Activated T-helper 1 cell treated with Interleukin-2 at 50 U/mL for 16 hours (primary cell): ENCODE results near the gene ASB2.

Source experiments
- DNase-seq: peaks from one replicate; pipeline ENCODE4 v3.0.0-alpha.2; 2020; ENCODE audit warnings: low read depth

The ASB2 gene

DNA sequence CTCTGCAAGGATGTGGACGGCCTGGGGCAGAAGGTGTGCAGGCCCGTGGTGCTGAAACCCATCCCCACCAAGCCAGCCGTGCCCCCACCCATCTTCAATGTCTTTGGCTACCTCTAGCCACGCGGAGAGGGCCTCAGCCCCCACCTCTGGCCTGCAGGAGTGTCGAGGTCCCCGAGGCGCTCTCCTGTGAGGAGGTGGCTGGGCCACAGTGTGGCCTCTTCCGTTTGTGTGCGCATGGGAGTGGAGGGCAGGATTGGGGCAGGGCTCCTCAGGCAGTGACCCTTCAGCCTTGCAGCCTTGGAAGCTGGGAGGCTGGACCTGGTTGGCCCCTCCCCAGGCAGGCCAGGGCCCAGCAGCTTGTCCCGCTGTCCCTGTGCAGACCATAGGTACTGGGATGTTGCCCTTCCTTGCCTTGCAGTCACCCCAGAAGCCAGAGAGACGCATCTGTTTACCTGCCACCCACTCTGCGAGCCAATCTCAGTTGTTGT, 47.3 kb downstream of the ASB2 start:
- DNase-seq = no peak

DNA sequence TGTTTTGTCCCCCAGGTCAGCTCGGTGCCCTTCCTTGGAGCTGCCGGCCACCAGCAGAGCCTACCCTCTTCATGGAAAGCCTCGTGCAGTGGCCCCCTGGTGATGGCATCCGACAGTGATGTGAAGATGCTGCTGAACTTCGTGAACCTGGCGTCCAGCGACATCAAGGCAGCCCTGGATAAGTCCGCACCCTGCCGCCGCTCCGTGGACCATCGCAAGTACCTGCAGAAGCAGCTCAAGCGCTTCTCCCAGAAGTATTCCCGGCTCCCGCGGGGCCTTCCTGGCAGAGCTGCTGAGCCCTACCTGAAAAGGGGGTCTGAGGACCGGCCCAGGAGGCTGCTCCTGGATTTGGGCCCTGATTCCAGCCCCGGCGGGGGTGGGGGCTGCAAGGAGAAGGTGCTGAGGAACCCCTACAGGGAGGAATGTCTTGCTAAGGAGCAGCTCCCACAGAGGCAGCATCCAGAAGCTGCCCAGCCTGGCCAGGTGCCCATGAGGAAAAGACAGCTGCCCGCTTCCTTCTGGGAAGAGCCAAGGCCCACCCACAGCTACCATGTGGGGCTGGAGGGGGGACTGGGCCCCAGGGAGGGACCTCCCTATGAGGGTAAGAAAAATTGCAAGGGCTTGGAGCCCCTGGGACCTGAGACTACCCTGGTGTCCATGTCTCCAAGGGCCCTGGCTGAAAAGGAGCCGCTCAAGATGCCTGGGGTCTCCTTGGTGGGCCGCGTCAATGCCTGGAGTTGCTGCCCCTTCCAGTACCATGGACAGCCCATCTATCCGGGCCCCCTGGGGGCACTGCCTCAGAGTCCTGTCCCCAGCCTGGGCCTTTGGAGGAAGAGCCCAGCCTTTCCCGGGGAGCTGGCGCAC, 48.0 kb downstream of the ASB2 start:
- no peak for DNase-seq

DNA sequence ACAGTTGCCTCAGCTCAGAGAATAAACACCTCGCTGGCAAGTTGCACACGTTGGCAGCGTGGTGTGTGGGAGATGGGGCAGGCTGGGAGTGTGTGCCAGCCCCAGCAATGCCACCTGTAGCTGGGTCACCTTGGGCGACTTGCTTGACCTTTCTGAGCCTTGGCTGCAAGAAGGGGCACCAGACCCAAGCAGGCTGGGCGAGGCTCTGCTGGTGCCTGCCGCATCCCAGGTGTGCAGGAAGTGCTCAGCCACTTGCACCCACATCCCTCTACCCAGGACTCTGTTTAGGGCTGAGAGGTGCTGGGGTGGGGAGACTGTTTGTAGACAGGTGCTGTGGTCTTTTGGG, 48.6 kb downstream of the ASB2 start:
- DNase-seq = no peak

DNA sequence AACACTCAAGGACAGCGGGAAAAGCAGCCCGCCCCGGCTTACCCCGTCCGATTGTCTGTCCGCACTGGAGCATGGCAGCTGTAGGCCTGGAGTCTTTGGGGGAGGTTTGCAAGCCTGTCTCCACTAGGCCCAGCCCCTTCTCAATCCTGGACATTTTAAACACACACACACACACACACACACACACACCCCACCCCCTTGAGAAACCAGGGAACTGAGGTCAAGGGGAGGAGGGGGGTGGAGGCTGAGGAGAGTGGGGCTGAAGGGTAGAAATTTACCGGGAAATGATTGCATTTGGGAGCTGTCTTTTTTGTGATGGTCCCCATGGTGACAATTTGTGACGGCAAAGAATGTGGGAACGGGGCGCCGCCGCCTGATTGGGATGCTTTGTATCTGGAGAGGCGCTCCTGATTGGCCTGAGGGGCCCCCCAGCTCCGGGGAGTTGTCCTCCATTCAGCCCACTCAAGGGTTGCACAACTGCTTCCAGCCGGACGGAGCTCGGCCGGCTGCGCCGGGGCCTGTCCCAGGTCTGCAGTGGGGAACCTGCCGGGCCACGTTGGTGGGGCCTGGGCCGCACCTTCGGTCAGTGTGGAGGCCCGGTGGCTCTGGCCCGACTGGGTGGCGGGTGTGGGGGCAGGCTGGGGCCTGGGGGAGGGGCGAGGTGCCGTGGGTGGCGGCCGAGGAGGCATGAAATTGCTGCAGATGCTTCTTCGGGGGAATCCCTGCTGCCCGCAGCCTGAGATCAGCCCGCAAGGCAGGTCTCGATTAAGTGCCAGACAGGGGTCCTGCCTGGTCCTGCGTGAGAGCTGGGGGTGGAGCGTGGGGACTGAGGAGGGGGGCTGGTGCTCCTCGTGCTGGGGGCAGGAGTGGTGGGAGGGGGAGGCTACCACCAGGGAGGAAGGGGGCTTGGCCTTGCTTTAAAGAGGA, 49.2 kb downstream of the ASB2 start, which contains the start of gene FAM181A:
Gene FAM181A (plus strand): TSS at position 472 of the 927 bp plus-strand sequence. CDS start 942 bp downstream, outside the sequence.
- no peak for DNase-seq

DNA sequence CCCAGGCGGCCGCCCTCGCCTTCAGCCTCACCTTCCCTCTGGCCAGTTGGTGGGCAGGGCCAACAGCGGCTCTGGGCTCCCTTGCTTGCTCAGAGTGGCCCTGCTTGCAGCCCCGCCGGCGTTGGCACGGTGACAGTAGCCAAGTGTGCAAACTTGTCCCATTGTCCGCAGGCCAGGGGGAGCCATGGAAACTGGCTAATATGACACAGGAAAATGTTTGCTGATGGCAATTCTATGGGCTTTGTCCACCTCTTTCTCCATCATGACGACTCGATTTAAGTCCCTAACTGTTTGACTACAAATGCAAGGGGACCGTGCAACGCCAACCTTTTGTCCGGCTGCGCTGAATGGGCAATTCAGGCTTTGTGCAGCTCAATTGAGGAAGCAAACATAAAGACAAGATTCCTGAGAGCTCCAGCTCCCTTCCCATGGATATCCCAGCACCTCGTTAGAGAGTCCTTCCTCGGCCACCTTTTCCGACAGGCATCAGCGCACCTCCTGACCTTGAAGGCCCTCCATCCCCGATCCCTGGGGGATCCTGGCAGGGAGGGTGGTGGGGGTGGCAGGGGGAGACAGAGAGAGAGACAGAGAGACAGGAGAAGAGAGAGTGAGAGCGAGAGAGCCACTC, 50.0 kb downstream of the ASB2 start:
- no peak for DNase-seq

DNA sequence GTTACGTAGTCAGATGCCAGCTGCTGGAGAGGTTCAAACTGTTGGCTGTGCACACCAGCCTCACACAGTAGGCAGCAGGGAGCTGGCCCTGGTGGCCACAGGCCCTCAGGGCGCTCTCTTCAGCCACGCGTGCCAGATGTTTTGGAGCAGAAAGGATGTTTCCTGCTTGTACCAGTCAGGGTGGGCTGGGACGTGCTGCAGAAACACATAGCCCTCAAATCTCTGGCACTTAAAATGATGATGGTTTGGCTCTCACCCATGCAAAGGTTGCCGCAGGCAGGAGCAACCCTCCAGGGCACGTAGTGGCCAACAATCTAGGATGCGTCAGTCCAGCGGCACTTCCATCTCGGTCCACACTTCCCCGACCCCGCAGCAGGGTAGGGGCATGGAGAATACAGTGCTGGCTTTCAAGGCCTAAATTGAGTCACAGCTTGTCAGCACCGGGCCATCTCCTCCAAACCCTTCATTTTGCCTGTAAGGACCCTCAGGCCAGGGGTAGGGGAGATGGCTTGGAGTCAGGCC, 50.9 kb downstream of the ASB2 start:
- DNase-seq = no peak

GRCh38 chr14:93924592-93925355, 51.6 kb downstream of the ASB2 start:
- no peak for DNase-seq

- no peak for DNase-seq
Observed at GRCh38 chr14:93923626-93924025, 52.7 kb downstream of the ASB2 start.

DNA sequence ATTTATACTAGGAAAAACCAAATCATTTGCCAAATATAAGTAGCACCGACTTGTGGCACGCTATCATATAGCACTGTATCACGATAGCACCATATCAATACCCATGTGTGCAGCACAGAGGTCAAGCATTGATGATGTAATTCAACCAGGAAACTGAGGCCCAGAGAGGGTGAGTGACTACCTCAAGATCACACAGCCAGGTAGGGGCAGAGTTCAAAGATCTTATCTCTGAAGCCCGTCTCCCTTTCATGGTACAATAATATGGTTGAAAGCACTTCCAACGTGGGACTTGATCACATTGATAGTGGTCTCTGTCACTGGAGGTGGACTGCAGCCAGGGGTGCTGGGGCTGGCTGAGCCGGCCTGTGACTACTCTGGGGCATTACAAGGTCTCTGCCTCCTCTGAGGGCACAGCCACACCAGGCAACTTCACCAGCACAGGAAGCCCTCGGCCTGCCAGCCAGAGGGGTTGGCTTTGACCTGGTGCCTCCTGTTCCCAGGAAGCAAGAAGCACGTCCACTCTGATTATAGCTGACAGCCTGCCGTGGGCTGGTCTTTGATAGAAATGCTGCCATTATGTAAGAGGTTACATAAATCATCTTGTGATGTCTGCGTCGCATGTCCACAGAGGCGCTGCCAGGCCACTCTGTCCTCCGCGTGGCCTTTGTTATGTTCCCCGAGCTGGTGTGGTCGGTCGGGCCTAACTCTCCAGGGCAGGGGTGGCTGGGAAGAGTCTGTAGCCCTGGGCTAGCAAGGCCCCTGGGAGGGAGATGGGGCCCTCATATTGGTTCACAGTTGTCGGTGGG, 55.2 kb downstream of the ASB2 start:
- no peak for DNase-seq

GRCh38 chr14:93917141-93917540, 59.2 kb downstream of the ASB2 start:
- DNase-seq = no peak

DNA sequence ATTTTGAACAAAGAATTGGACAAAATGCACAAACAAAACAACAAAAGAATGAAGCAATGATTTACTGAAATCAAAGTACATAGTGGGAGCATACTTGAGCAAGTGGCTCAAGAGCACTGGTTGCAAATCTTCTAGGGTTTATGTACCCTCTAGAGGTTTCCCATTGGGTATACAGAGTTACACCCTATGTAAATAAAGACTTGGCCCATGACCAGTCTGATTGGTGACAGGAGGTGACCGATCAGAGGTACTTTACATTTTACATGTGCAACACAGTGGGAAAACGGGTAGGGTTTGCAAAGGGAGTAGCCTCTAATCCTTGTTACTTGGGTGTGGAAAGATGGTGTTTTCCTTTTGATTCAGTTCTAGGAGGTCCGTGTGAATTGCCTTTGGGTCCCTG, 59.9 kb downstream of the ASB2 start:
- no peak for DNase-seq

DNA sequence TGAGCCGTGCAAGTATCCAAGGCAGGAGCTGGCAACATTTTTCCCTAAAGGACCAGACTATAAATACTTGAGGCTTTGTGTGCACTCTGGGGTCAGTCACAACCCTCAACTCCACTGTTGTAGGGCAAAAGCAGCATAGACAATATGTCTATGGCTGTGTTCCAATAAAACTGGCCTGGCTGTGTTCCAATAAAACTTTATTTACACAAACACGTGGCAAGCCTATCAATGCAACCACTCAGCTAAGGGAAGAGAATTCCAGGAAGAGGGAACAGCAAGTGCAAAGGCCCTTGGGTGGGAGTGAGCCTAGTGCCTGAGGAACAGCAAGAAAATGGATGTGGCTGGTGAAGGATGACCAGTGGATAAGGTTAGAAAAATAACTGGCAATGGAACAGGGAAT, 60.6 kb downstream of the ASB2 start:
- DNase-seq = no peak

DNA sequence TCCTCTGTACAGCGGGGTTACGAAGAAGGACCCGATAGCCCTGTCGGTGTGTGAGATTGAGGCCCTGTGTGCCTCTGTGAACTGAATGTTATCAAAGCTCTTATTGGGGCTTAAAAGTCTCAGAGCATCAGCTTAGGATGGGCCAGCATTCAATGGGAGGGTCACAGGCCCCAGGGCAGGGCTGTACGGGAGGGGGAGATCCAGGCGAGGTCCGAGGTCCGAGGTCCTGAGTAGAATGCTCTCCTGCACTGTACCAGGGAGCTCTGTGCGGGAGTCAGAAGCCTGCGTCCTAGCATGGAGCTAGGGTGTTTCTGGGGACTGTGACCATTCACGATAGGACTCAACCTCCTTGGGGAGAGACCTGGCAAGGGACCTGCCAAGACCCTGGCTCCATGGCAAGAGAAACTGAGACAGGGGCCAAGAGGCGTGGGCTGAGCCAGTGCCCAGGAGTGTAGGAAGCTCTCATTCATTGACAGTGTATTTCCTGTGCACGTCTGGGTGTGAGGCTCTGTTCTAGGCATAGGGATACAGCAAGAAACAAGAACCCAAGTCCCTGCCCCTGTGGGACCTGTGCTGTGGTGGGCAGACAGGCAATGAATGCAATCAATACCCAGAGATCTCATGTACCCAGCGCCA, 61.2 kb downstream of the ASB2 start:
- no peak for DNase-seq

DNA sequence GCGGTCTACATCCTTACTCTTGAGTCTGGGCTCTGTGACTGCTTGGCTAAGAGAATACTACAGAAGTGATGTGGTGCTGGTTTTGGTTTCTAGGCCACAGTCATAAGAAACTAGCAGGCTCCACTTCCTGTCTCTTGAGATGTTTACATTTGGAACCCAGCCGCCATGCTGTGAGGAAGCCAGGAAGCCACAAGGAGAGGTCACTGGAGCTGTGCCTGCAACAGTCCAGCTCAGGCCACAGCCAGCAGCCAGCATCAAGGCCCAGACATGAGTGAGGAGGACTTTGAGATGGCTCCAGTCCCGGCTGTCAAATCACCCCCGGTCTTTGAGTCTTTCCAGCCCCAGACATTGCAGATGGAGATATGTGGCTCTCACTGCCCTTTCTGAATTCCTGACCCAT, 62.1 kb downstream of the ASB2 start:
- DNase-seq = no peak

- no peak for DNase-seq
Observed at GRCh38 chr14:93912782-93913181, 63.6 kb downstream of the ASB2 start.

- DNase-seq = no peak
Observed at GRCh38 chr14:93911975-93912615, 64.3 kb downstream of the ASB2 start.

GRCh38 chr14:93909429-93910128, 66.8 kb downstream of the ASB2 start:
- no peak for DNase-seq

- DNase-seq = peak; percentile 7
Observed at GRCh38 chr14:93906341-93907329, 69.7 kb downstream of the ASB2 start.
